Right lobe of liver (tissue), 4 donors: ENCODE measurements around the gene FMN2.

Experiments used
- CTCF ChIP-seq, 4 donors: fragments of 200-600 bp in 3 of 4; fragments of 450-650 bp in 1 of 4; IDR thresholded peaks; one replicate each; pipeline versions ENCODE4 v1.5.1 to v1.8.0; 2016 to 2022; ENCODE audit warnings: antibody characterized with exemption in 4 of 4, mild to moderate bottlenecking in 2 of 4
- POLR2A ChIP-seq: fragments of 450-650 bp; IDR thresholded peaks from one replicate; pipeline ENCODE4 v1.6.1; 2017; ENCODE audit warnings: antibody characterized with exemption, mild to moderate bottlenecking
- donor health status: DM: no; HTN: no; CAD: no.
- donor health status: DM: no; HTN: no; CAD: no.
- donor health status: DM: no; HTN: yes; CAD: no.

- TF ChIP-seq CTCF (IDR thresholded peaks at IDR 0.05) (no peak), POLR2A (no peak)
Observed at GRCh38 chr1:240394353-240394752, 302.7 kb downstream of the FMN2 start.
